SU-DHL-6 (cell line): ENCODE data around the gene MAL.

Experiments
- H2AFZ ChIP-seq: fragments of 200-600 bp; sonication (generic); 2 replicates; pipeline ENCODE4 v1.6.1; 2014; ENCODE audit warnings: low read depth, mild to moderate bottlenecking, moderate library complexity, mixed read lengths, antibody characterized with exemption, low read length; ENCODE audit not compliant: severe bottlenecking
- H3F3A ChIP-seq: fragments of 200-600 bp; shearing (Covaris generic); 2 replicates; pipeline ENCODE4 v1.6.0; 2016; ENCODE audit warnings: antibody characterized with exemption, mild to moderate bottlenecking; ENCODE audit not compliant: insufficient read depth
- H3K27ac ChIP-seq: fragments of 200-600 bp; sonication (generic); 2 replicates; pipeline ENCODE4 v1.5.1; 2016; ENCODE audit warnings: low read depth, mild to moderate bottlenecking, low read length, moderate library complexity, mixed read lengths
- H3K27me3 ChIP-seq: fragments of 200-600 bp; sonication (generic), shearing (Covaris generic); 2 replicates; pipeline ENCODE4 v1.6.0; 2014; ENCODE audit warnings: mild to moderate bottlenecking, low read length
- H3K36me3 ChIP-seq: fragments of 200-600 bp; sonication (generic); 2 replicates; pipeline ENCODE4 v1.6.1; 2014; ENCODE audit warnings: mild to moderate bottlenecking, low read length, mixed read lengths
- H3K4me2 ChIP-seq: fragments of 300-600, 200-600 bp; shearing (Covaris generic), sonication (generic); 2 replicates; pipeline ENCODE4 v1.6.0; 2014; ENCODE audit warnings: low read length, low read depth, mild to moderate bottlenecking; ENCODE audit not compliant: poor library complexity, severe bottlenecking
- H3K4me3 ChIP-seq: fragments of 200-600 bp; sonication (generic); 2 replicates; pipeline ENCODE4 v1.5.1; 2014; ENCODE audit warnings: antibody characterized with exemption, low read length, mild to moderate bottlenecking, mixed read lengths; ENCODE audit not compliant: insufficient read depth, poor library complexity, severe bottlenecking
- H3K79me2 ChIP-seq: fragments of 200-600 bp; sonication (generic); 2 replicates; pipeline ENCODE4 v1.6.1; 2014; ENCODE audit warnings: mild to moderate bottlenecking, low read length, moderate library complexity; ENCODE audit not compliant: insufficient read depth
- H3K9ac ChIP-seq: fragments of 200-600 bp; sonication (generic); 2 replicates; pipeline ENCODE4 v1.7.0; 2014; ENCODE audit warnings: mild to moderate bottlenecking, low read length
- H3K9me2 ChIP-seq: fragments of 200-600 bp; sonication (generic); replicated peaks from 2 replicates; pipeline ENCODE4 v1.6.1; 2014; ENCODE audit warnings: low read length; ENCODE audit not compliant: insufficient read depth
- H3K9me3 ChIP-seq: fragments of 200-600 bp; sonication (generic); 2 replicates; pipeline ENCODE4 v1.6.1; 2014; ENCODE audit warnings: low read length, mixed read lengths; ENCODE audit not compliant: insufficient read depth
- H4K20me1 ChIP-seq: fragments of 200-600 bp; sonication (generic); 2 replicates; pipeline ENCODE4 v1.6.1; 2014; ENCODE audit warnings: low read depth, mild to moderate bottlenecking, antibody characterized with exemption, low read length, moderate library complexity, mixed read lengths
- CTCF ChIP-seq: fragments of 200-600 bp; sonication (generic); IDR thresholded peaks from one replicate; pipeline ENCODE4 v1.5.1; 2017; ENCODE audit warnings: antibody characterized with exemption, mild to moderate bottlenecking, low read length, moderate library complexity; ENCODE audit not compliant: insufficient read depth, poor library complexity, severe bottlenecking
- EZH2phosphoT487 ChIP-seq: fragments of 200-600 bp; sonication (generic), shearing (Covaris generic); conservative IDR thresholded peaks from 2 replicates; pipeline ENCODE4 v1.6.1; 2018; ENCODE audit warnings: mild to moderate bottlenecking, antibody characterized with exemption, low read length, moderate library complexity, mixed read lengths

The MAL gene

GRCh38 chr2:95042472-95043271 is 17.2 kb downstream of the MAL start:
- H3K27ac ChIP-seq: no peak overlapping the region
- H3F3A ChIP-seq: no peaks in the 10 kb centered on the region
- H2AFZ ChIP-seq: no peak overlapping the region
- no peaks in the 10 kb centered on the region for H3K27me3 ChIP-seq
- H3K4me2 ChIP-seq: no peak overlapping the region
- no peak overlapping the region for H3K4me3 ChIP-seq
- H3K36me3 ChIP-seq: no peaks in the 10 kb centered on the region
- TF ChIP-seq CTCF (no peak), EZH2phosphoT487 (no peak)
- no peak overlapping the region for H3K9ac ChIP-seq
- H3K9me2 ChIP-seq: no peaks in the 10 kb centered on the region
- H4K20me1 ChIP-seq: no peaks in the 10 kb centered on the region
- no peaks in the 10 kb centered on the region for H3K79me2 ChIP-seq
- H3K9me3 ChIP-seq: no peaks in the 10 kb centered on the region

- H3K4me2 ChIP-seq: no peak overlapping the region
- H3K27me3 ChIP-seq: no peaks in the 10 kb centered on the region
- no peaks in the 10 kb centered on the region for H3K79me2 ChIP-seq
- no peak overlapping the region for H3K4me3 ChIP-seq
- H3K27ac ChIP-seq: no peak overlapping the region
- TF ChIP-seq EZH2phosphoT487 (no peak), CTCF (no peak)
- H3K9me2 ChIP-seq: no peaks in the 10 kb centered on the region
- no peaks in the 10 kb centered on the region for H4K20me1 ChIP-seq
- H3F3A ChIP-seq: no peaks in the 10 kb centered on the region
- H3K9ac ChIP-seq: no peak overlapping the region
- no peak overlapping the region for H2AFZ ChIP-seq
- H3K9me3 ChIP-seq: no peaks in the 10 kb centered on the region
- no peaks in the 10 kb centered on the region for H3K36me3 ChIP-seq
Observed at GRCh38 chr2:95043300-95044093, 18.0 kb downstream of the MAL start.

- no peak overlapping the region for H3K27ac ChIP-seq
- no peaks in the 10 kb centered on the region for H3K36me3 ChIP-seq
- no peak overlapping the region for H3K4me3 ChIP-seq
- H3K79me2 ChIP-seq: no peaks in the 10 kb centered on the region
- no peak for TF ChIP-seq CTCF
- no peak for TF ChIP-seq EZH2phosphoT487
- no peaks in the 10 kb centered on the region for H3K9me2 ChIP-seq
- H3K4me2 ChIP-seq: no peak overlapping the region
- no peak overlapping the region for H2AFZ ChIP-seq
- H3K9me3 ChIP-seq: no peaks in the 10 kb centered on the region
- no peak overlapping the region for H3K9ac ChIP-seq
- H3F3A ChIP-seq: no peaks in the 10 kb centered on the region
- no peaks in the 10 kb centered on the region for H3K27me3 ChIP-seq
- no peaks in the 10 kb centered on the region for H4K20me1 ChIP-seq
Observed at GRCh38 chr2:95044601-95045000, 19.1 kb downstream of the MAL start.
